SKM-1 treated with dmso at 0.1 percent for 144 hours (cell line): ENCODE results near the gene TTLL9.

Experiments used
- DNase-seq: peaks from one replicate; lab custom pipeline; 2025; ENCODE audit not compliant: unreplicated experiment; lab: John Stamatoyannopoulos, UW

The TTLL9 gene

DNA sequence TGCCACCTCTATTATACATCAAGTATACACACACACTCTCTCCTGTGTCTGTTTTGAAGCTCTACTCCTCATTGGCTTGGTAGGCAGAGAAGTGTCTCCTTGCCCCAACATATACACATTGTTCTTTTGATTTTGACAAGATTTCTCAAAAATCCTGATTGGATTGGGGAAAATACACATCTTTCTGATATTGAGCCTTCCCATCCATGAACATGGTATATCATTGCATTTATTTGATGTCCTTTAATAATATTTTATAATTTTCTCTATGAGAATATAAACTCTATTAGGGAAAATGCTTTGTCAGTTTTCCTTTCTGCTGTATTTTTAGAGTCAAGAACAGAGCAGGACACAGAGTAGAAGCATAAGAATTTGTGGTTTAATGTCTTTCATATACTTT lies 7.2 kb downstream of the TTLL9 start:
- no peak for DNase-seq

DNA sequence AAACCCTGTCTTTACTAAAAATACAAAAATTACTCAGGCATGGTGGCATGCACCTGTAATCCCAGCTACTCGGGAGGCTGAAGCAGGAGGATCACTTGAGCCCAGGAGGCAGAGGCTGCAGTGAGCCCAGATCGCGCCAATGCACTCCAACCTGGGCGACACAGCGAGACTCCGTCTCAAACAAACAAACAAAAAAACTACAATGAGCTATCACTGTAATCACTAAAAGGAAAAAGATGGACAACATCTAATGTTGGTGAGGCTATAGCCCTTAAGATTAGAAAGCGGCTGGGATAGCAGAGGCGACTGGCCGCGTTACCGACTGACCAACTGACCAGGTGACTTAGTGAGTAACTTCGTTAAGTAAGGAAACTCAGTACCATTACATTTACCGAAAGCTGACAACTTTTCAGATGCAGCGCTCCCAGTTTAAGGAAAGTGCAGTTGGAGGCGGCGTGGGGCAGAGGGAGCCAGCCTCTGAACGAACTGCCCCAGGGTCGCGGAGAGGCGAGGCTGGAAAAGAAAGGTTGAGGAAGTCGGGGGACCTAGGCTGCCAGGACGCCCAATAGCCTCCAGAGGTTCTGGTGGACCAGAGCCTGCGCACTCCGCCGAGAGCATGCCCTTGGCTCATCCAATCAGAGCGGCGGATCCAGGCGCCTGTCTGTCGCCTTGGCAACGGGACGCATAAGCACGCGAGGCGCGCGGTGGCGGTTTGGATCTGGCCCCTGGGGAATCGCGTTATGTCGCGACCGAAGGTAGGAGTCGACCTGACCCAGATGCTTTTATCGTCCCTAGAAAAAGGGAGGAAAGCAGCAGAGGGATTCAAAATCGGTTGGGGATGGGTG lies 8.9 kb downstream of the TTLL9 start:
- DNase-seq = peak; percentile 79

DNA sequence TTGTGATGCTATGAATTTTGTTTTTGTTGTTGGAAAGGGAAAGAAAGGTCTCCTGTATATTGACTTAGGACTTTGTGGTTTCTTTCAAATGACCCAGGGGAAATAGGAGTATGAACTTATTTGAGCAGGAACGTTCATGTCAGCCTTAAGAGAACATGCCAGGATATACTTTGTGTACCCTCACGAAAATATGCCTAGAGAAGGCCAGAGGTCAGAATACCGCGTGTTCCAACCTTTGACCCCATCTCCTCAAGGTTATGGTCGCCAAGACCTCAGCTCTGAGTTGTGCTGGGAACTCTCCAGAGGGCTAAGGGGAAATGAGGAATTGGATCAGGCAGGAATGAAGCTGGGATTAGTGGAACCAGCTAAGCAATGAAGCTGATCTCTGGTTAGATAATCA lies 11.5 kb downstream of the TTLL9 start:
- no peak for DNase-seq

DNA sequence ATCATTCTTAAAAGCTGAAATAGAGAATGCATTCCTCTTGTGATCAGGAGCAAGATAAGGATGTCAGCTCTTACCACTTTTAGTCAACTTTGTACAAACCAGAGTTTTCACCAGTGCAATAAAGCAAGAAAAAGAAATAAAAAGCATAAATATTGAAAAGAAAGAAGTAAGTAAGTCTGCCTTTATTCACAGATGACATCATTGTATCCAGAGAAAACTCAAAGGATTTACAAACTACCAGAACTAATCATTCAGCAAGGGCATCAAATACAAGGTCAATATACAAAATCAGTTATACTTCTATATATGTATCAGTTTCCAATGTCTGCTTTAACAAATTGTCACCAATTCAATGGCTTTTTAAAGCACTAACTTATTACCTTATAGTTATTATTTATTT lies 13.4 kb downstream of the TTLL9 start:
- DNase-seq = no peak

DNA sequence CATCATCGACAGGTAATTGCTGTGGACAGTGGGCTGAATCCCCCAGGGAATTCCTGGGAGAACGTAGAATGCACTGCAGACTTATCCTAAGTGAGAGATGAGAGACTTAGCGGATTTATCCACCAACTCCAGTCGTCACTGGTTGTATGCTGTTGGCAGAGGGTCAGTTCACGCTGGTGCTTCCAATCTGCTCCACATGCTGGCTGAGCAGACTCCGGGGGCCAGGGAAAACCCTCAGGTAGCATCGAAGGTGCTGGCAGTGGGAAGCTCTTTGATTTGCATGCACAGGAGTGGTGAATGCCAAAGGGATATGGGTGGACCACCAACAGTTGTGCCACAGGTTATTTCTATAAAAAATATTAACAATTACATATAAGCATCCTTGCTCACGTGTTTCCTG lies 20.2 kb downstream of the TTLL9 start:
- no peak for DNase-seq

DNA sequence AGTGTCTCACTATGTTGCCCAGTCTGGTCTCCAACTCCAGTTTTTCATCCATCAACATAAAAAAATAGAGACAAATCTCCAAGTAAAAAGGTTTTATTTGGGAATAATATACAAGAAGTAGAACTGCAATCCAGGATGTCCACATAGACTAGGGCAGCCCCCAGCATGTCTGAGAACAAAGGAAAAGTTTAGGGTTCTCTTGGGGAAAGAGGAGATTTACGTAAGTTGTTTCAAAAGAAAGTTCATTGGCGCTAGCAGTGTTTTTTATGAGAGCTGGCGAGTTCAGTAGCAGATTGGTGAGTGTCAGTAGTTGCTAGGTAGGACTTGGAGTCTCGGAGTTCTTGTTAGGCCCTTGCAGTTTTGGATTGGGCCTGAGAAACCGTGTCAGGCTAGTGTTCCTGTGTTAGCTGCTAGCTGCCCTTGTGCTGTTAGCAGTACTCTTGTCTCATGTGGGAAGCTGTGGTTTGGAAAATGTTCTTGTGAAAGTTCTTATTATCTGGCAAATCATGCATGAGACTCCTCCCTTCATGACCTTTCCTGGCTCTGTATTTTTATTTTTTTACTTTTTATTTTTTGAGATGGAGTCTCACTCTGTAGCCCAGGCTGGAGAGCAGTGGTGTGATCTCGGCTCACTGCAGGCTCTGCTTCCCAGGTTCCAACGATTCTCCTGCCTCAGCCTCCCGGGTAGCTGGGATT lies 24.7 kb downstream of the TTLL9 start:
- peak; percentile 65 for DNase-seq

DNA sequence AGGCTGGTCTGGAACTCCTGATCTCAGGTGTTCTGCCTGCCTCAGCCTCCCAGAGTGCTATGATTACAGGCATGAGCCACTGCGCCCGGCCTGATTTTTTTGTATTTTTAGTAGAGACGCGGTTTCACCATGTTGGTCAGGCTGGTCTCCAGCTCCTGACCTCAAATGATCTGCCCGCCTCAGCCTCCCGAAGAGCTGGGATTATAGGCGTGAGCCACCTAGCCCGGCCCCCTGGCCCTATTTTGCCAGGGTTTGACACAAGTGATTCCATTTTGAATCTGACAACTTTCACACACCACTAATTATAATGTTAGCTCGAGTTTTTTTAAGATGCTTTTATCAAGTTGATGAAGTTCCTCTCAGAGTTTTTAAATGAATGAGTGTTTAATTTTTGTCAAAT lies 25.6 kb downstream of the TTLL9 start:
- DNase-seq = no peak

DNA sequence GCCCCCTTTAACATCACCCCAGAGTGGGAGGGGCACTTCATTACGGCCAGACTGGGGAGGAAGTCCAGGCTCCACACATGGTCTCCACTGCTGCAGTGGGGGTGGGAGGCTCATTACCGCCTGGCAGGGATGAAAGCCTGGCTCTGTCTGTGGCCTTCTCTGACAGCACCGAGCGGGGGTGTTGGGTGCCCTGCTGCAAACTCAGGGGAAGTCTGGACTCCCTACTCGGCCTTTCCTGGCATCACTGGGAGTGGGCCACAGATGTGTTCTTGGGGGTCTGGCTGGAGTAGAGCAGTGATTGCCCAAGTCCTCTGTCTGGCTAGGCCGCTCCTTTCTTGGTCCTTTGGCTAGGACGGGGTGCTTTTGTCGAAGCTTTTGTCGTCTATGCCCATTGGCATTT lies 27.1 kb downstream of the TTLL9 start:
- no peak for DNase-seq

DNA sequence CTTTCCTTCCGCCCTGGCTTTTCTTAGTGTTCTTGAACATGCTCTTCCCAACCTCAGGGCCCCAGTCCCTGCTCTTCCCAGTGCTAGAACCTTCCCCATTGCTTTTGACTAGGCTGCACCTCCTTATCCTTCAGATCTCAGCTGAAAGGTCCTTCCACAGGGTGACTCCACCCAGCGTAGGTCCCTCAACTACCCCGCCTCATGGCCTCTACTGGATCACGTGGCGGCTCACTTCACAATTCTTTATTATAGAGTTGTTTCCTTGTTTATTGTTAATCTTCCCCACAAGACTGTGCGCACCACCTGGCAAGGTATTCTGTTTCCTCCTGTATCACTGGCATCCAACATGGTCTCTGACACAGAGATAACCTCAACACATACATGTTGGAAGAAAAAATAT lies 31.2 kb downstream of the TTLL9 start:
- DNase-seq = no peak

DNA sequence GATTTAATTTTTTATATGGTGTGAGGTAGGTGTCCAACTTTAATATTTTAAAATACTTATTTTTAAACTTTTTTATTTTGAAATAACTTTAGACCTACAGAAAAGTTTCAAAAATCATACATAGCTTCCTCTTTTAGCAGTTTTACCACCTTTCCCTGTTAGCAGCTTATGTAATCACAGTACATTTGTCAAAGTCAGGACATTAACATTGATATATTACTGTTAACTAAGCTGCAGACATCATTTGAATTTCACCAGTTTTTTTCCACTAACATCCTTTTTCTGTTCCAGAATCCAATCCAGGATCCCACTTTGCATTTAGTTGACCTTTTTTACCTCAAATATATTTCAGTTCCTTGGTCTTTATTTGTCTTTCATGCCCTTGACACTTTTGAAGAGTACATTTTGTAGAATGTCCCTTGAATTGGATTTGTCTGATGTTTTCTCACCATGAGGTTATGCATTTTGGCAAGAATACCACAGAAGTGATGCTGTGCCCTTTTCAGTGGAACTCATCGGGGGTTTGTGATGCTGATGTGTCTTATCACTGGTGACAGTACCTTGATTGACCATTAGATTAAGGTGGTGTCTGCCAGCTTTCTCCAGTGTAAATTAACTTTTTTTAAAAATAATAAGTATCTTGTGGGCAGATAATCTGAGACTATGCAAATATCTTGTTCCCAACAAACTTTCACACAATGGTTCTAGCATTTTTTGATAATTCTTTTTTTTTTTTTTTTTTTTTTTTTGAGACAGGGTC lies 33.4 kb downstream of the TTLL9 start:
- no peak for DNase-seq

DNA sequence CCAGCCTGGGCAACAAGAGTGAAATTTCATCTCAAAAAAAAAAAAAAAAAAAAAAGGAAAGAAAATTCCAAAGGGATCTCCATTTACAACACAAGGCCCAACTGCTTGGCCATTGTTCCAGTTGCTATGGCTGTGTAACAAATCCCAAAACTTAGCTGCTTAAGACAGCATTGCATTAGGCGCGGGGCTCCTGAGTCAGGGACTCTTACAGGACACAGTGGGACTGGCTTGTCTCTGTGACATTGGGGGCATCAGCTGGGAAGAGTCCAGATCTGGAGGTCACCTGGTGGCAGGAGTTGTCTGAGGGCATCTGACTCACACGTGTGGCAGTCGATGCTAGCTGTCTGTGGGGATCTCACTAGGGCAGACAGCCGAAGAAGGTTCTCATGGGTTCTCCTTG lies 35.6 kb downstream of the TTLL9 start:
- DNase-seq = no peak

DNA sequence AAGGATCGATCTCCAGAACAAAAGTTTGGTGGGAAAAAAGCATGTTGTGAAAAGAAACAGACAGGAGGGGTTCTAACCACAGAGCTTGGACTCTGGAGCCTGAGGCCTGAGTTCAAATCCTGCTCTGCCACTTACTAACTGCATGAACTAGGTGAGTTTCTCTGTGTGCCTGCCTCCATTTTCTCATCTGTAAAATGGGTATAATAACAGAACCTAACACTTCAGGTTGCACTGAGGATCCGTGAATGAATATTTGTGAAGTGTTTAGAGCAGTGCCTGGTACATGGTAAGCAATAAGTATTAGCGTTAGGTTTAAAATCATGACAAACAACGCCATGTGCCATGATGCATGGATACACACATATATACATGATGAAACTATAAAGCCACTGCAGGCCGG lies 36.6 kb downstream of the TTLL9 start:
- no peak for DNase-seq

DNA sequence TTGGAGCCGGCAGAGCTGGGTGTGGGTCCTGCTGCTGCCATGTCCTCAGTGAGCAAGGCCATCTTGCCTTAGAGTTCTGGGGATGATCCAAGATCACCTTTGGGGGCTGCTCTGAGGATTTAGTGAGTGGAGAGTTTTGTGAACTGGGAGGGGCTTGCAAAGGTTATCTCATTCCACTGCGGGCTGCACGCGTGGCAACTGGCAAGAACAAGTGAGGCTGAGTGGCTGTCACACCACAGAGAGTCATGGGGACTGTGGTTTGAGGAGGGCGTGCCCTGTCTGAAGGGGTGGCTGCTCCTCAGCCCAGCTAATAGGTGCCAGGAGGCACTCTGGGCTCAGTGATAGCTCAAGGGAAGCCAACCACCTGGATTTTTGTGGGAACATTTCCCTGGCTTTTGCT lies 37.6 kb downstream of the TTLL9 start:
- DNase-seq = no peak

DNA sequence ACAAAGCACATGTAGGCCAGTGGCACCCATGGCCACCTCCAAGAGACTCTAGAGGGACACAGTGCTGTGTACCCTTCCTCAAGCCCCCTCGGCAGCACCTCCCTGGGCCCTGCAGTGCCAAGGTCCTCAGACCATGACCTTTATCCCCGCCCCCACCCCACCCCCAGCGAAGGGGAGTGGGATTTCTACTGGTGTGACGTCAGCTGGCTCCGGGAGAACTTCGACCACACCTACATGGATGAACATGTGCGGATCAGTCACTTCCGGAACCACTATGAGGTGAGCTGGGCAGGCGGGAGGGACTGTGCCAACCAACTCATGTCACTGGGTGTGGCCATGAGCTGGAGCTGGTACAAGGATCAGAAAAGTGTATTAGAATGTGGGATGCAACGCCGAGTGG lies 38.0 kb downstream of the TTLL9 start:
- DNase-seq = no peak

DNA sequence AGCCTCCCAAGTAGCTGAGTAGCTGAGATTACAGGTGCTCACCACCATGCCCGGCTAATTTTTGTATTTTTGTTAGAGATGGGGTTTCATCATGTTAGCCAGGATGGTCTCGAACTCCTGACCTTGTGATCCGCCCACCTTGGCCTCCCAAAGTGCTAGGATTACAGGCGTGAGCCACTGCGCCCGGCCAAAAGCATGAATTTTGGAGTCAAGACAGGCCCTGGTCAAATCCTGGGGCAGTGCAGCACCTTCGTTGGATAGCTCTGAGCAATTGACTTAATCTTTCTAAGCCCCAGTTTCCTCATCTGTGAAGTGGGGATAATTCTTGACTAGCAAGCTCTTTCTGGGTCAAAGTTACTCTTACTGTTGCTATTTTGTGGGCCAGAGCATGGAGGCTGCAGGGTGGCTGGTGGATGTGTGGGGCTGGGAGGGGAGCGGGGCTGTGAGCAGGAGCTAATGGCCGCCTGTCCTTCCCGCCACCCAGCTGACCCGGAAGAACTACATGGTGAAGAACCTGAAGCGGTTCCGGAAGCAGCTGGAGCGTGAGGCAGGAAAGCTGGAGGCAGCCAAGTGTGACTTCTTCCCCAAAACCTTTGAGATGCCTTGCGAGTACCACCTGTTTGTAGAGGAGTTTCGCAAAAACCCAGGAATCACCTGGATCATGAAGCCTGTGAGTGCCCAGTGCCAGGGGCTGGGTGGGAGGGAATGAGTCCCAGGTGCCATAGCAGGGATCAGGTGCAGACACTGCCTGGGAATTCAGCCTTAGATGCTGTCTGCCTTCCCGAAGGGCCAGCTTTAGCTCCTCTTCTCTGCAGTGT lies 39.0 kb downstream of the TTLL9 start:
- no peak for DNase-seq

DNA sequence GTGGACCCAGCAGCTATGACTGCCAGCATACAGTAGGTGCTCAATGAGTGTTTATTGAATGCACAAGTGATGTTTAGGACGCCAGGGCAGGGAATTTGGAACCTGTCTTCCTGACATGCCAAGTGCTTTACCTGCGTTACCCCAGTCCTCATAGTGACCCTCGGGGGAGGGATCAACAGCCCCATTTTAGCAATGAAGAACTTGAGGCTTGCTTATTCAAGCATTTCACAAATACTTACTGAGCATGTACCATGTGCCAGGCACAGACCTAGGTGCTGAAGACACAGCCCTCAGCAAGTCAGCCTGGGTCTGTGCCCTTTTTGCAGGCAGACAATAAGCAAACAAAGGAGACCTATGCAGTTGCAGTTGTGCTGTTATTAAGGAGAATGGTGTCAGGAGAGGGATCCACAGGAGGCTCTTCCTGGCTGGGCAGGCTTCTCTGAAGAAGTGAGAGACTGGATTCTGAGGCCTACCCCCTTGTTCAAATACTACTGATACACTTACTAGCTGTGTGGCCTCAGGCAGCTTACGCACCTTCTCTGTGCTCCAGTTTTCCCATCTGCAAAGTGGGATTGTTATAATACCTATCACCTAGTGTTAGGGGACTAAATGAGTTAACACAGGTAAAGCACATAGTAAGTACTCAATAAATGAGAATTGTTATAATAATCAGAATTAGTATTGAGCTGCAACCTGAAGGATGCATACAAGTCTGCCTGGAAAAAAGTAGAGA lies 39.8 kb downstream of the TTLL9 start:
- DNase-seq = no peak

DNA sequence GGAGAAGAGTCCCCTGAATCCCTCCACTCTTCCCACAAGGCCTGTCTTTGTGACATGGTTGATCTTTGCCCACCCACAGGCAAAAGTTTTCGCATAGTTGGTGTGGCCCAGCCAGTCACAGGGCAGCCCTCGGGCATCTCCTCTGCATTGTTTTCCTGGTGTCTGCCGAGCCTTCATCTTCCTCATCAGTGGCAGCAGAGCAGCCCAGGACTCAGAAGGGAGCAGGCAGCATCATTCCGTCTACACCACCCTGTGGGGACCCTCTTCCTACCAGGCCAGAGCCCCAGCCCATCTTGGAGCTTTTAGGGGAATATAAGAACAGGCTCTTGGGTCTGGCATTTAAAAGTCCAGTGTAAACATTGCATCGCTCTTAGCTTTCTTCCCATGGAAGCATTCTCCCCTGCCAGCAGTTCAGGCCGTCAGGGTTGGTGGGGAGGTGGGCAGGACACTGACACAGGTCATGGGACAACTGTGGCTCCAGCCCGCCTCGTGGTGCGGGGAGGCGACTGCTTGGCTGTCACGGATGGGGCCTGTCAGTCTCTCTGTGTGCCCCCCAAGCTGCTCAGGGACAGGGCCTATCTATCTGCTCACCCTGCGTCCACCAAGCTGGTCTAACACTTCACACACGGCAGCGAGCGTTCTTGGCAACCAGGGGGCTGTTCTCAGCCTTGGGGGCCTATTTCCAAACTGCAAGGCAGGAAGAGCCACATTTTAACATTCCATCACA lies 43.2 kb downstream of the TTLL9 start:
- no peak for DNase-seq

DNA sequence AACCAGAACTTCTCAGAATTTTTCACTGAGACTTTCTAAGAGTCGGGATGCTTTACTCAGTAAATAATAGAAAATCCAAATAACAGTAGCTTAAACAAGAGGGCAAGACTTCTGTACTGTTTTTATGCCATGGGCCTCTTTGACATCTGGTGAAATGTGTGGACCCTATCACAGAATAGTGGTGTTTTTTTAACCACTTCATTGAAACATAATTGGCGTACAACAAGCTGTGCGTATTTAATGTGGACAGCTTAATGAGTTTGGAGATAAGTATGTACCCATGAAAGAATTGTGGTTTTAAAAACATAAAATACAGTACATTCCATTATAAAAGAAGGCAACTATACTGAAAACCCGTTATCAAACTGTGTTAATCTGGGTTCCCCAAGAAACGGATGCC lies 43.7 kb downstream of the TTLL9 start:
- DNase-seq = no peak

DNA sequence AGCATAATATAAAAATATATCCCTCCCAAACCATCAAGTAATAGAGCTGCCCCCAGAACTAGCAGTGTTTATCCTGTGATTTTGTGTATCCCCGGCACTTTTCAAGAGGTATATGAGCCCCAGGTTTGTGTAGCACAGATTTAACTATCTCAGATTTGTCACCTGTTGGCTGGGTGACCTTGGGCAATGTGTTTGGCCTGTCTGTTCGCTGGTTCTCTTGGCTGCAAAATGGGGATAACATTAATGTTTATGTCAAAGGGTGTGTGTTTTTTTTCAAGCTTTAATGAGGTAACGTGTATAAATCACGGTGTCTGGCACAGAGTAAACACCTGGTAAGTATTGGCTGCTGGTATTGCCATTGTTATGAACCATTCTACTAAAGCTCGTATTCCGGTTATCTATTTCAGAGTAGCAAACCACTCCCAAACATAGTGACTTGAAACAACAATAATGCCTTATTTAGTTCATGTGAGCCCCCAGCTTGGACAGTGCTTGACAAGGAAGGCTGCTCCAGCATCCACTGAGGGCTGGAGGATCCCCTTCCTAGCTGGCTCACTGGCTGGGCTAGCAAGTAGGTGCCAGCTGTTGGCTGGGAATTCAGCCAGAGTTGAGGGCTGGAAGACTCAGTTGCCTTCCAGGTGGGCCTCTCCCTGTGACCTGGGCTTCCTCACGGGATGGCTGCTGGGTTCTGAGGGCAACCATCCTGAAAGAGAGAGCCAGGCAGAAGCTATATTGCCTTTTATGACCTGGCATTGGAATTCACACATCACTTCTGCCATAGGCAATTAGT lies 45.3 kb downstream of the TTLL9 start:
- no peak for DNase-seq
